GM23338 (cell line): Measurements from ENCODE around the gene PXMP2.

Experiments
- ETS1 ChIP-seq: IDR thresholded peaks from 2 replicates; pipeline ENCODE4 v1.6.1; 2016; ENCODE audit warnings: antibody characterized with exemption
- POLR2AphosphoS5 ChIP-seq: IDR thresholded peaks from 2 replicates; pipeline ENCODE4 v1.6.1; 2016; ENCODE audit warnings: antibody characterized with exemption, low read depth
- ZNF462 ChIP-seq: fragments of 250-450 bp; sonication (Bioruptor Pico); IDR thresholded peaks from 2 replicates; pipeline ENCODE4 v1.5.0; 2020; ENCODE audit warnings: mild to moderate bottlenecking, moderate library complexity
- TF ChIP-seq, protein P1 (sequence below), 2 experiments: fragments of 200-600 bp in 1 of 2; sonication (generic) in 1 of 2; conservative IDR thresholded peaks; 2 replicates each; pipeline versions ENCODE4 v1.5.1 to v1.6.1; 2016 to 2017; ENCODE audit warnings: antibody characterized with exemption in 2 of 2, low read depth in 2 of 2, mild to moderate bottlenecking in 2 of 2, moderate library complexity in 1 of 2

GRCh38 chr12:132675757-132676432 is 11.5 kb upstream of the PXMP2 start:
- TF ChIP-seq, protein P1, sequence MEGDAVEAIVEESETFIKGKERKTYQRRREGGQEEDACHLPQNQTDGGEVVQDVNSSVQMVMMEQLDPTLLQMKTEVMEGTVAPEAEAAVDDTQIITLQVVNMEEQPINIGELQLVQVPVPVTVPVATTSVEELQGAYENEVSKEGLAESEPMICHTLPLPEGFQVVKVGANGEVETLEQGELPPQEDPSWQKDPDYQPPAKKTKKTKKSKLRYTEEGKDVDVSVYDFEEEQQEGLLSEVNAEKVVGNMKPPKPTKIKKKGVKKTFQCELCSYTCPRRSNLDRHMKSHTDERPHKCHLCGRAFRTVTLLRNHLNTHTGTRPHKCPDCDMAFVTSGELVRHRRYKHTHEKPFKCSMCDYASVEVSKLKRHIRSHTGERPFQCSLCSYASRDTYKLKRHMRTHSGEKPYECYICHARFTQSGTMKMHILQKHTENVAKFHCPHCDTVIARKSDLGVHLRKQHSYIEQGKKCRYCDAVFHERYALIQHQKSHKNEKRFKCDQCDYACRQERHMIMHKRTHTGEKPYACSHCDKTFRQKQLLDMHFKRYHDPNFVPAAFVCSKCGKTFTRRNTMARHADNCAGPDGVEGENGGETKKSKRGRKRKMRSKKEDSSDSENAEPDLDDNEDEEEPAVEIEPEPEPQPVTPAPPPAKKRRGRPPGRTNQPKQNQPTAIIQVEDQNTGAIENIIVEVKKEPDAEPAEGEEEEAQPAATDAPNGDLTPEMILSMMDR (conservative IDR thresholded peaks at IDR 0.05; ENCODE audit: low read depth in 2 of 2), result no peak
- TF ChIP-seq POLR2AphosphoS5 (no peak), ZNF462 (CRISPR knock-in tag) (no peak), ETS1 (no peak)
